IPS DF 4.7 (cell line): ENCODE data around the gene SYNPO2L.
"Not testable (repeated sequence)": the region's sequence is repeated elsewhere in the genome, so short reads cannot be mapped to it uniquely, and the experiment has no call there.

Source experiments
- DNase-seq: peaks from one replicate; pipeline ENCODE4 v3.0.0-alpha.2; 2013; ENCODE audit warnings: low spot score; ENCODE audit errors: extremely low read depth

Gene SYNPO2L

GRCh38 chr10:73655990-73656298 is at the start of gene SYNPO2L:
Gene SYNPO2L, minus strand, starts transcription at chr10:73656029. Its CDS starts 107 bp downstream, at chr10:73655922.
- DNase-seq: no peak

- DNase-seq: not testable (repeated sequence)
These were observed 48.1 kb upstream of the SYNPO2L start for GRCh38 chr10:73703924-73704323.

- not testable (repeated sequence) for DNase-seq
These were observed 43.0 kb upstream of the SYNPO2L start for GRCh38 chr10:73698819-73699218.

GRCh38 chr10:73697675-73698159 is 41.9 kb upstream of the SYNPO2L start, which contains the start of gene AGAP5:
Gene AGAP5, minus strand, starts transcription at chr10:73698109. Its CDS starts 354 bp downstream, at chr10:73697755.
- not testable (repeated sequence) for DNase-seq

- not testable (repeated sequence) for DNase-seq
These were observed 39.5 kb upstream of the SYNPO2L start for GRCh38 chr10:73695302-73695701.

- DNase-seq: not testable (repeated sequence)
These were observed 34.9 kb upstream of the SYNPO2L start for GRCh38 chr10:73690755-73691154.

GRCh38 chr10:73689596-73689995 is 33.8 kb upstream of the SYNPO2L start:
- not testable (repeated sequence) for DNase-seq

- not testable (repeated sequence) for DNase-seq
These were observed 31.8 kb upstream of the SYNPO2L start for GRCh38 chr10:73687641-73688040.

- DNase-seq: not testable (repeated sequence)
These were observed 18.7 kb upstream of the SYNPO2L start for GRCh38 chr10:73674546-73674945.

- not testable (repeated sequence) for DNase-seq
These were observed 12.5 kb upstream of the SYNPO2L start for GRCh38 chr10:73668378-73668777.

- DNase-seq: not testable (repeated sequence)
These were observed 10.5 kb upstream of the SYNPO2L start for GRCh38 chr10:73666153-73666809.

GRCh38 chr10:73665581-73665980 is 9.8 kb upstream of the SYNPO2L start:
- DNase-seq: not testable (repeated sequence)

- not testable (repeated sequence) for DNase-seq
These were observed 8.6 kb upstream of the SYNPO2L start for GRCh38 chr10:73664156-73665040.

- DNase-seq: not testable (repeated sequence)
These were observed 7.8 kb upstream of the SYNPO2L start for GRCh38 chr10:73663621-73664020.

- DNase-seq: not testable (repeated sequence)
These were observed 6.9 kb upstream of the SYNPO2L start for GRCh38 chr10:73662705-73663104.

- no peak for DNase-seq
These were observed 406 bp downstream of the SYNPO2L start for GRCh38 chr10:73655257-73655989.

GRCh38 chr10:73653701-73654100 is 2.1 kb downstream of the SYNPO2L start:
- no peak for DNase-seq

GRCh38 chr10:73653195-73653594 is 2.6 kb downstream of the SYNPO2L start:
- DNase-seq: no peak

GRCh38 chr10:73650537-73651331 is 5.1 kb downstream of the SYNPO2L start:
- DNase-seq: no peak

- no peak for DNase-seq
These were observed 5.8 kb downstream of the SYNPO2L start for GRCh38 chr10:73649876-73650536.
